Measurements from ENCODE around the gene PLCG2.

PLCG2 gene

GRCh38 chr16:81904320-81904719 lies 125.2 kb downstream of the PLCG2 start:
- no peak for TF ChIP-seq FOXP2 (optimal IDR thresholded peaks at IDR 0.05; ENCODE audit: borderline replicate concordance, extremely low read depth, extremely low read length, insufficient read depth)
- TF ChIP-seq REST (IDR thresholded peaks at IDR 0.05; ENCODE audit: insufficient read depth in 1 of 2, low read depth in 2 of 2, low read length in 2 of 2), result no peak
- TF ChIP-seq SIN3A (IDR thresholded peaks at IDR 0.05; ENCODE audit: borderline replicate concordance, insufficient read depth, low read length), result no peak
- TF ChIP-seq TAF1 (IDR thresholded peaks at IDR 0.05; ENCODE audit: borderline replicate concordance, insufficient read depth, low read length), result no peak
- TF ChIP-seq POLR2AphosphoS5 (IDR thresholded peaks at IDR 0.05; ENCODE audit: low read depth, low read length), result no peak

DNA sequence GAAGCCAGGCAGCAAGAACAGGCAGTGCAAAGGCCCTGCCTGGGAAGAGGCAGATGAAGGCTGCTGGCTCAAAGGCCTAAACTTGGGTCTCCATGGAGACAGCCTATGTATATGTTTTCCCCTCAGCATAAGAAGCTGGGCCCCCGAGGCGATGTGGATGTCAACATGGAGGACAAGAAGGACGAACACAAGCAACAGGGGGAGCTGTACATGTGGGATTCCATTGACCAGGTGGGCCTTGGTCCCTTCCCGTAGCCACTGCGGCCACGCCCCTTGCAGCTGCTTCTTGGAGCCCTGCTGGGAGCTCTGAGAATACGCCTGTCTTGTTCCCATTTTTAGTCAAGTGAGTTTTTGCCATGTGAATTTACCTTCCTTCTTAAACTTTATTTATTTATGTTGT lies 126.2 kb downstream of the PLCG2 start:
- TF ChIP-seq REST (IDR thresholded peaks at IDR 0.05; ENCODE audit: insufficient read depth in 1 of 2, low read depth in 2 of 2, low read length in 2 of 2) (no peak), FOXP2 (optimal IDR thresholded peaks at IDR 0.05; ENCODE audit: borderline replicate concordance, extremely low read depth, extremely low read length, insufficient read depth) (no peak), TAF1 (IDR thresholded peaks at IDR 0.05; ENCODE audit: borderline replicate concordance, insufficient read depth, low read length) (no peak), SIN3A (IDR thresholded peaks at IDR 0.05; ENCODE audit: borderline replicate concordance, insufficient read depth, low read length) (no peak), POLR2AphosphoS5 (IDR thresholded peaks at IDR 0.05; ENCODE audit: low read depth, low read length) (no peak)

GRCh38 chr16:81907681-81908080 lies 128.6 kb downstream of the PLCG2 start:
- no peak for TF ChIP-seq SIN3A (IDR thresholded peaks at IDR 0.05; ENCODE audit: borderline replicate concordance, insufficient read depth, low read length)
- TF ChIP-seq FOXP2 (optimal IDR thresholded peaks at IDR 0.05; ENCODE audit: borderline replicate concordance, extremely low read depth, extremely low read length, insufficient read depth), result no peak
- TF ChIP-seq REST (IDR thresholded peaks at IDR 0.05; ENCODE audit: insufficient read depth in 1 of 2, low read depth in 2 of 2, low read length in 2 of 2), result no peak
- TF ChIP-seq TAF1 (IDR thresholded peaks at IDR 0.05; ENCODE audit: borderline replicate concordance, insufficient read depth, low read length), result no peak
- no peak for TF ChIP-seq POLR2AphosphoS5 (IDR thresholded peaks at IDR 0.05; ENCODE audit: low read depth, low read length)

GRCh38 chr16:81908466-81909262 lies 129.6 kb downstream of the PLCG2 start:
- no peak for TF ChIP-seq FOXP2 (optimal IDR thresholded peaks at IDR 0.05; ENCODE audit: borderline replicate concordance, extremely low read depth, extremely low read length, insufficient read depth)
- no peak for TF ChIP-seq SIN3A (IDR thresholded peaks at IDR 0.05; ENCODE audit: borderline replicate concordance, insufficient read depth, low read length)

GRCh38 chr16:81910366-81910885 lies 131.3 kb downstream of the PLCG2 start:
- no peak for TF ChIP-seq SIN3A (IDR thresholded peaks at IDR 0.05; ENCODE audit: borderline replicate concordance, insufficient read depth, low read length)

GRCh38 chr16:81912395-81912794 lies 133.3 kb downstream of the PLCG2 start:
- TF ChIP-seq FOXP2 (optimal IDR thresholded peaks at IDR 0.05; ENCODE audit: borderline replicate concordance, extremely low read depth, extremely low read length, insufficient read depth), result no peak
- TF ChIP-seq POLR2AphosphoS5 (IDR thresholded peaks at IDR 0.05; ENCODE audit: low read depth, low read length), result no peak
- no peak for TF ChIP-seq REST (IDR thresholded peaks at IDR 0.05; ENCODE audit: insufficient read depth in 1 of 2, low read depth in 2 of 2, low read length in 2 of 2)
- TF ChIP-seq SIN3A (IDR thresholded peaks at IDR 0.05; ENCODE audit: borderline replicate concordance, insufficient read depth, low read length), result no peak
- no peak for TF ChIP-seq TAF1 (IDR thresholded peaks at IDR 0.05; ENCODE audit: borderline replicate concordance, insufficient read depth, low read length)

Data from PFSK-1 (cell line).